ENCODE data around the gene STRIP1. TPM values are rescaled to one million over a fixed set of nuclear protein-coding genes. Genes with fewer than 3 reads are reported as not detected.

Gene STRIP1
- total and polyA plus RNA-seq, 2 donors from 2014 or later: 9.5 to 31.1 TPM

DNA sequence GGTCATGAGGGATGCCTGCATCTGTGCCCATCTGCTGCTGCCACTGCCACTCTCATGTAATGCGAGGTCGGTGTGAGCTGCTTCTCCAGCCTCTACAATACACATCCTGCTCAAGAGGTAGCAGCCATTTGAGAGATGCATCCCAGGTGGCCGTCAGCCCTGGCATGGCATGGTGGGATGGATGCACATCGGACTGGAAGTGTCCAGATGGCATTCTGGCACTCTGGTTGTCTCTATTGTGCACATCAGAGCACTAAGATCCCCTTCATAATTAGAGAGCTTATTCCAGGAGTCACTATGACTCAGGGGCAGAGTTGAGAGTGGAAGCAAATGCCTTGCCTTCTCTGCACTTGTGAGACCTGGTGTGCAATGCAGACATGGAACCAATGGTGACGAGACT is 3.8 kb downstream of the STRIP1 start:
- Histone ChIP-seq H3K9ac (ENCODE audit: low read length in 3 of 3) (no peak overlapping the region), H3K27ac (ENCODE audit: low read depth in 2 of 2, low read length in 2 of 2) (no peak overlapping the region), H3K9me3 (ENCODE audit: control insufficient read depth in 2 of 3, insufficient read depth in 1 of 3, low read length in 3 of 3) (no peaks in the 10 kb centered on the region), H3K36me3 (ENCODE audit: control insufficient read depth in 2 of 3, insufficient read depth in 3 of 3, low read length in 3 of 3) (peaks cover 18 to 49% (median 44%) of the 10 kb centered on the region in 3 donors), H3K4me3 (ENCODE audit: low read length in 3 of 3) (no peak overlapping the region), H3K4me1 (ENCODE audit: control insufficient read depth in 2 of 3, insufficient read depth in 2 of 3, low read depth in 1 of 3, low read length in 3 of 3) (peaks cover 0 to 6% (median 6%) of the 10 kb centered on the region in 3 donors), H3K27me3 (ENCODE audit: control insufficient read depth, insufficient read depth, low read length) (no peaks in the 10 kb centered on the region)
- TF ChIP-seq, protein P1, sequence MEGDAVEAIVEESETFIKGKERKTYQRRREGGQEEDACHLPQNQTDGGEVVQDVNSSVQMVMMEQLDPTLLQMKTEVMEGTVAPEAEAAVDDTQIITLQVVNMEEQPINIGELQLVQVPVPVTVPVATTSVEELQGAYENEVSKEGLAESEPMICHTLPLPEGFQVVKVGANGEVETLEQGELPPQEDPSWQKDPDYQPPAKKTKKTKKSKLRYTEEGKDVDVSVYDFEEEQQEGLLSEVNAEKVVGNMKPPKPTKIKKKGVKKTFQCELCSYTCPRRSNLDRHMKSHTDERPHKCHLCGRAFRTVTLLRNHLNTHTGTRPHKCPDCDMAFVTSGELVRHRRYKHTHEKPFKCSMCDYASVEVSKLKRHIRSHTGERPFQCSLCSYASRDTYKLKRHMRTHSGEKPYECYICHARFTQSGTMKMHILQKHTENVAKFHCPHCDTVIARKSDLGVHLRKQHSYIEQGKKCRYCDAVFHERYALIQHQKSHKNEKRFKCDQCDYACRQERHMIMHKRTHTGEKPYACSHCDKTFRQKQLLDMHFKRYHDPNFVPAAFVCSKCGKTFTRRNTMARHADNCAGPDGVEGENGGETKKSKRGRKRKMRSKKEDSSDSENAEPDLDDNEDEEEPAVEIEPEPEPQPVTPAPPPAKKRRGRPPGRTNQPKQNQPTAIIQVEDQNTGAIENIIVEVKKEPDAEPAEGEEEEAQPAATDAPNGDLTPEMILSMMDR (IDR thresholded peaks at IDR 0.05; ENCODE audit: borderline replicate concordance, extremely low read depth, insufficient read depth): no peak
- DNase-seq (no peak), FAIRE-seq (no peak)
- intact Hi-C loops (cut with DNase I): no loop called here

DNA sequence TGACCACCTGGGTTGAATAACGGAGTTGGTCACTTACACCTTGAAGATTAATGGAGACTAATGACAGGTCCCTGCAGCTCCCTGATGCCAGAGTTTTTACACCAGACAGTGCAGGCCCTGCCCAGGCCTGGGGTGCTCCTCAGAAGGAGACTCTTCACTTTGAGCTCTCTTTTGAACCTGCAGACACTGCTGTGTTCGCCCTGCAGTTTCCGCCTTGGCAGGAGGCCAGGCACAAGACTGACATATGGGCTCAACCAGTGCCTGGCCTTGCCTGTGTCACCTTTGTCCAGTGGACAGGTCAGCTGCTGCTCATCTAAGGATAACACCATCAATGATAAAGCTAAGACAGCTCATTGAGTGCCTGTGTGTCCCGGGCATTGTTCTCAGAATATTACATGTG is 5.2 kb downstream of the STRIP1 start:
- no peak overlapping the region for H3K4me3 ChIP-seq (ENCODE audit: low read length in 3 of 3)
- intact Hi-C loops (cut with DNase I): no loop called here
- no peaks in the 10 kb centered on the region for H3K9me3 ChIP-seq (ENCODE audit: control insufficient read depth in 2 of 3, insufficient read depth in 1 of 3, low read length in 3 of 3)
- H3K27ac ChIP-seq (ENCODE audit: low read depth in 2 of 2, low read length in 2 of 2): no peak overlapping the region
- H3K9ac ChIP-seq (ENCODE audit: low read length in 3 of 3): no peak overlapping the region
- H3K4me1 ChIP-seq (ENCODE audit: control insufficient read depth in 2 of 3, insufficient read depth in 2 of 3, low read depth in 1 of 3, low read length in 3 of 3): peaks cover 0 to 6% (median 6%) of the 10 kb centered on the region in 3 donors
- TF ChIP-seq, protein P1 (IDR thresholded peaks at IDR 0.05; ENCODE audit: borderline replicate concordance, extremely low read depth, insufficient read depth): no peak
- FAIRE-seq: no peak
- no peak for DNase-seq
- H3K36me3 ChIP-seq (ENCODE audit: control insufficient read depth in 2 of 3, insufficient read depth in 3 of 3, low read length in 3 of 3): peaks cover 22 to 61% (median 53%) of the 10 kb centered on the region in 3 donors
- no peaks in the 10 kb centered on the region for H3K27me3 ChIP-seq (ENCODE audit: control insufficient read depth, insufficient read depth, low read length)

DNA sequence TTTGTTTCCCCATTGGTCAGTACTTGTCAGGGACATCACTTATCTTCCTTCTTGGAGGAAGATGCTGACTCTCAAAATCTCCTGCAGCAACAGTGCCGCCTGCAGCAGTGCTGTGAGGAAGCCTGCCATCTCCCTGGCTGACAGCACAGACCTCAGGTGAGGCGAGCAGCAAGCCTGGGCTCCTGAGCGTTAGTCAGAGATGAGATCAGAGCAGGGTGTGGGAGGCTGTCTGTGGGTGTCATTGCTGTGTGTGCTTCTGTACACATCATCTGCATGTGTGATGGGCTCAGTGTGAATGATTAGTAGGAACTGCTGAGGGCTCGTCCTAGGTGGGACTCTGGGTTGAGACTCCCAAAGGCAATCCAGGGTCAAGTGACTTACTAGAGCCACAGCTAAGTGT is 6.1 kb downstream of the STRIP1 start:
- peaks cover 0 to 4% (median 2%) of the 10 kb centered on the region in 3 donors for H3K4me1 ChIP-seq (ENCODE audit: control insufficient read depth in 2 of 3, insufficient read depth in 2 of 3, low read depth in 1 of 3, low read length in 3 of 3)
- H3K27me3 ChIP-seq (ENCODE audit: control insufficient read depth, insufficient read depth, low read length): no peaks in the 10 kb centered on the region
- intact Hi-C loops (cut with DNase I): no loop called here
- H3K9ac ChIP-seq (ENCODE audit: low read length in 3 of 3): no peak overlapping the region
- no peak overlapping the region for H3K27ac ChIP-seq (ENCODE audit: low read depth in 2 of 2, low read length in 2 of 2)
- TF ChIP-seq, protein P1 (IDR thresholded peaks at IDR 0.05; ENCODE audit: borderline replicate concordance, extremely low read depth, insufficient read depth): no peak
- H3K36me3 ChIP-seq (ENCODE audit: control insufficient read depth in 2 of 3, insufficient read depth in 3 of 3, low read length in 3 of 3): peaks cover 25 to 70% (median 57%) of the 10 kb centered on the region in 3 donors
- no peak overlapping the region for H3K4me3 ChIP-seq (ENCODE audit: low read length in 3 of 3)
- no peaks in the 10 kb centered on the region for H3K9me3 ChIP-seq (ENCODE audit: control insufficient read depth in 2 of 3, insufficient read depth in 1 of 3, low read length in 3 of 3)
- DNase-seq (no peak), FAIRE-seq (no peak)

DNA sequence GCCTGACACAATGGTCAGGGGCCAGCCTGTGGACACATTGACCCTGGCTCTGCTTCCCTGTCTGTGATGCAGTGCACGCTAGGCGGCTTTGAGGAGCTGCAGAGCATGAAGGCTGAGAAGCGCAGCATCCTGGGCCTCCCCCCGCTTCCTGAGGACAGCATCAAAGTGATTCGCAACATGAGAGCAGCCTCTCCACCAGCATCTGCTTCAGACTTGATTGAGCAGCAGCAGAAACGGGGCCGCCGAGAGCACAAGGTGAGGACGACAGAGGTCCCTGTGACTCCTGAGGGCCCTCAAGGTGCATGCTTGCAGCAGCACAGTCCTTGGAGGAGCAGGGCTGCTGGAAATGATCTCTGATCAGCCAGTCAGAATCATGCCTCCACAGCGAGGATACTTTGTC is 8.6 kb downstream of the STRIP1 start:
- no peak for FAIRE-seq
- Histone ChIP-seq H3K27me3 (ENCODE audit: control insufficient read depth, insufficient read depth, low read length) (no peaks in the 10 kb centered on the region), H3K4me3 (ENCODE audit: low read length in 3 of 3) (no peak overlapping the region), H3K4me1 (ENCODE audit: control insufficient read depth in 2 of 3, insufficient read depth in 2 of 3, low read depth in 1 of 3, low read length in 3 of 3) (peaks cover 0 to 5% (median 5%) of the 10 kb centered on the region in 3 donors), H3K36me3 (ENCODE audit: control insufficient read depth in 2 of 3, insufficient read depth in 3 of 3, low read length in 3 of 3) (peaks cover 31 to 84% (median 70%) of the 10 kb centered on the region in 3 donors), H3K9me3 (ENCODE audit: control insufficient read depth in 2 of 3, insufficient read depth in 1 of 3, low read length in 3 of 3) (no peaks in the 10 kb centered on the region), H3K9ac (ENCODE audit: low read length in 3 of 3) (no peak overlapping the region), H3K27ac (ENCODE audit: low read depth in 2 of 2, low read length in 2 of 2) (no peak overlapping the region)
- intact Hi-C loops (cut with DNase I): no loop called here
- no peak for DNase-seq
- TF ChIP-seq, protein P1 (IDR thresholded peaks at IDR 0.05; ENCODE audit: borderline replicate concordance, extremely low read depth, insufficient read depth): no peak
